OCI-LY3 (cell line): ENCODE data around the gene GPRC5D.

Experiments
- EZH2phosphoT487 ChIP-seq: fragments of 200-600 bp; shearing (Covaris generic); IDR thresholded peaks from 2 replicates; pipeline ENCODE4 v1.6.1; 2018; ENCODE audit warnings: antibody characterized with exemption, mixed run types, low read depth
- TF ChIP-seq, protein P1 (sequence below): fragments of 200-600, 300-600 bp; sonication (generic); IDR thresholded peaks from 2 replicates; pipeline ENCODE4 v1.5.1; 2014; ENCODE audit warnings: antibody characterized with exemption, low read length, low read depth

DNA sequence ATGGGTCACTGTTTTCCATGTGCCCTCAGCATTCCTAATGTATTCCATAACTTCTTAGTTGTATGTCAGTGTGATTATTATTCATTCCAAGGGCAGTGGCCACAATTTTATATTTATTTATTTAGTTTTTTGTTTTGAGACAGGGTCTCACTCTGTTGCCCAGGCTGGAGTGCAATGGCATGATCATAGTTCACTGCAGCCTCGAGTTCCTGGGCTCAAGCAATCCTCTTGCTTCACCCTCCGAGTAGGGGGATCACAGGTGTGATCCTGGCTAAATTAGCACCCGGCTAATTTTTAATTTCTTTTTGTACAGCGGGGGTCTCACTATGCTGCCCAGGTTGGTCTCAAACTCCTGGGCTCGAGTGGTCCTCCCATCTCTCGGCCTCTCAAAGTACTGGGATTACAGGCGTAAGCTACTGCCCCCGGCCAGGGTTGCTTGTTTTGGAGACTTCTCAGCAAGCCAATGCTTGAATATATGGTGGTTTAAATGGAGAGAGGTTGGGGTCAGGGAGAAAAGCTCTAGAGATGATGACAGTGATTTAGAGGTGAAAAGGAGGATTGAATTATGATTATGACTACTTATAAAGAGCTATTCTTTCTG is 53.0 kb downstream of the GPRC5D start:
- TF ChIP-seq, protein P1, sequence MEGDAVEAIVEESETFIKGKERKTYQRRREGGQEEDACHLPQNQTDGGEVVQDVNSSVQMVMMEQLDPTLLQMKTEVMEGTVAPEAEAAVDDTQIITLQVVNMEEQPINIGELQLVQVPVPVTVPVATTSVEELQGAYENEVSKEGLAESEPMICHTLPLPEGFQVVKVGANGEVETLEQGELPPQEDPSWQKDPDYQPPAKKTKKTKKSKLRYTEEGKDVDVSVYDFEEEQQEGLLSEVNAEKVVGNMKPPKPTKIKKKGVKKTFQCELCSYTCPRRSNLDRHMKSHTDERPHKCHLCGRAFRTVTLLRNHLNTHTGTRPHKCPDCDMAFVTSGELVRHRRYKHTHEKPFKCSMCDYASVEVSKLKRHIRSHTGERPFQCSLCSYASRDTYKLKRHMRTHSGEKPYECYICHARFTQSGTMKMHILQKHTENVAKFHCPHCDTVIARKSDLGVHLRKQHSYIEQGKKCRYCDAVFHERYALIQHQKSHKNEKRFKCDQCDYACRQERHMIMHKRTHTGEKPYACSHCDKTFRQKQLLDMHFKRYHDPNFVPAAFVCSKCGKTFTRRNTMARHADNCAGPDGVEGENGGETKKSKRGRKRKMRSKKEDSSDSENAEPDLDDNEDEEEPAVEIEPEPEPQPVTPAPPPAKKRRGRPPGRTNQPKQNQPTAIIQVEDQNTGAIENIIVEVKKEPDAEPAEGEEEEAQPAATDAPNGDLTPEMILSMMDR: no peak
- no peak for TF ChIP-seq EZH2phosphoT487
